Psoas muscle (tissue), 8 donors: ENCODE results near the gene KRTAP3-1. TPM values are rescaled to one million over a fixed set of nuclear protein-coding genes. Genes with fewer than 3 reads are reported as not detected.

Source experiments
- ATAC-seq, 4 donors: fragments of 200-7000 bp; cut with Tn5 transposase; one replicate each; pipeline ENCODE4 v1.9.1; 2020; ENCODE audit warnings: moderate library complexity in 3 of 4, mild to moderate bottlenecking in 2 of 4
- DNase-seq, 2 donors: peaks; one replicate each; pipeline ENCODE4 v3.0.0-alpha.2; 2020
- H3K27ac ChIP-seq: fragments of 200-600 bp; one replicate; pipeline ENCODE4 v1.8.0; 2022
- H3K27me3 ChIP-seq, 3 donors: fragments of 200-600 bp in 1 of 3; one replicate each; pipeline versions ENCODE4 v1.6.1 to v1.8.0; 2013 to 2022; ENCODE audit warnings: low read length in 2 of 3, mild to moderate bottlenecking in 2 of 3, moderate library complexity in 1 of 3; ENCODE audit not compliant: insufficient read depth in 3 of 3
- H3K36me3 ChIP-seq, 2 donors: fragments of 200-600 bp in 1 of 2; one replicate each; pipeline versions ENCODE4 v1.6.1 to v1.8.0; 2013 to 2022; ENCODE audit warnings: low read depth in 1 of 2, mild to moderate bottlenecking in 1 of 2, moderate library complexity in 1 of 2; ENCODE audit not compliant: insufficient read depth in 1 of 2
- H3K4me1 ChIP-seq: fragments of 200-600 bp; one replicate; pipeline ENCODE4 v1.8.0; 2022
- H3K4me3 ChIP-seq: fragments of 200-600 bp; one replicate; pipeline ENCODE4 v1.8.0; 2022; ENCODE audit warnings: mild to moderate bottlenecking
- H3K9me3 ChIP-seq: fragments of 200-600 bp; one replicate; pipeline ENCODE4 v1.8.0; 2022
- WGBS, 3 donors: extraction: QIAGEN DNeasy Blood & Tissue Kit; methylation state at CpG; one replicate each; pipeline versions ENCODE4 v1.1.6 to v1.1.7; 2013; 5-methylcytosine and 5-hydroxymethylcytosine counted together
- intact Hi-C, 2 donors: fragments of 100-400 bp; cut with DNase I; formaldehyde crosslinking; loops; one replicate each; pipeline versions ENCODE4 v1.11.0 to v1.14.2; 2022
- polyA plus RNA-seq, 3 donors: library from polyadenylated mRNA; stranded (reverse); fragments of 200-250 nt; gene quantifications; one replicate each; pipeline ENCODE4 v1.2.3, GENCODE V29; 2013
- total RNA-seq, 4 donors: library from RNA; stranded (reverse); fragmentation: NEBNext Ultra II Directional in 2 of 4; extraction: Animal tissue kit (Norgen Biotek cat#: 25700) in 2 of 4; gene quantifications; one replicate each; pipeline versions ENCODE4 v1.2.1 to v1.2.4, GENCODE V29; 2021 to 2023
- TF ChIP-seq, protein P1 (sequence below): fragments of 200-600 bp; IDR thresholded peaks from one replicate; pipeline ENCODE4 v1.8.0; 2022; ENCODE audit warnings: antibody characterized with exemption
- donor health status: healthy with polysubstance abuse.
- donor health status: DM: no; HTN: no; CAD: no; lungs with moderate emphysema.
- donor health status: Bipolar disorder and iron deficiency.
- donor health status: healthy.
- donor health status: DM: yes; HTN: yes; CAD: no.
- donor health status: DM: no; HTN: no; CAD: no.
- donor health status: DM: no; HTN: no; CAD: no.
- donor health status: DM: yes; HTN: yes; CAD: no.

Gene KRTAP3-1
- total and polyA plus RNA-seq, 7 donors, result not detected

DNA sequence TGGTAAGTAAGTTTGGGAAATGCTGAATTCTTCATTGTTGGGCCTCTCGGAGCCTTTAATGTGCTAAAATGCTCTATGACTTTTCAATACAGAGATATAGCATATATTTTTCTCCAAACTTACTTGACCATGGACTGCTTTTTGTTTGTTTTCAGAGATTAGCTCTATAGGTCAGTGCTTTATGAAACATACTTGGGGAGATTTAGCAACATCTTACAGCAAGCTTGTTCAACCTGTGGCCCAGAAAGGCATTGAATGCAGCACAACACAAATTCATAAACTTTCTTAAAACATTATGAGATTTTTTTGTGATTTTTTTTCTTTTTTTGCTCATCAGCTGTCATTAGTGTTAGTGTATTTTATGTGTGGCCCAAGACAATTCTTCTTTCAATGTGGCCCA lies 1.0 kb upstream of the KRTAP3-1 start:
- Histone ChIP-seq H3K36me3 (no peaks in the 10 kb centered on the region), H3K4me1 (no peaks in the 10 kb centered on the region), H3K4me3 (no peak overlapping the region), H3K9me3 (no peaks in the 10 kb centered on the region), H3K27ac (no peak overlapping the region), H3K27me3 (peaks cover 0 to 7% (median 5%) of the 10 kb centered on the region in 3 donors)
- intact Hi-C loops, result no loop called here
- ATAC-seq, result no peak
- TF ChIP-seq, protein P1, sequence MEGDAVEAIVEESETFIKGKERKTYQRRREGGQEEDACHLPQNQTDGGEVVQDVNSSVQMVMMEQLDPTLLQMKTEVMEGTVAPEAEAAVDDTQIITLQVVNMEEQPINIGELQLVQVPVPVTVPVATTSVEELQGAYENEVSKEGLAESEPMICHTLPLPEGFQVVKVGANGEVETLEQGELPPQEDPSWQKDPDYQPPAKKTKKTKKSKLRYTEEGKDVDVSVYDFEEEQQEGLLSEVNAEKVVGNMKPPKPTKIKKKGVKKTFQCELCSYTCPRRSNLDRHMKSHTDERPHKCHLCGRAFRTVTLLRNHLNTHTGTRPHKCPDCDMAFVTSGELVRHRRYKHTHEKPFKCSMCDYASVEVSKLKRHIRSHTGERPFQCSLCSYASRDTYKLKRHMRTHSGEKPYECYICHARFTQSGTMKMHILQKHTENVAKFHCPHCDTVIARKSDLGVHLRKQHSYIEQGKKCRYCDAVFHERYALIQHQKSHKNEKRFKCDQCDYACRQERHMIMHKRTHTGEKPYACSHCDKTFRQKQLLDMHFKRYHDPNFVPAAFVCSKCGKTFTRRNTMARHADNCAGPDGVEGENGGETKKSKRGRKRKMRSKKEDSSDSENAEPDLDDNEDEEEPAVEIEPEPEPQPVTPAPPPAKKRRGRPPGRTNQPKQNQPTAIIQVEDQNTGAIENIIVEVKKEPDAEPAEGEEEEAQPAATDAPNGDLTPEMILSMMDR, result no peak
- WGBS, 3 donors, result 92 to 97% (median 97%) methylated on average over 1 of the region's 1 CpG
- DNase-seq, result no peak

DNA sequence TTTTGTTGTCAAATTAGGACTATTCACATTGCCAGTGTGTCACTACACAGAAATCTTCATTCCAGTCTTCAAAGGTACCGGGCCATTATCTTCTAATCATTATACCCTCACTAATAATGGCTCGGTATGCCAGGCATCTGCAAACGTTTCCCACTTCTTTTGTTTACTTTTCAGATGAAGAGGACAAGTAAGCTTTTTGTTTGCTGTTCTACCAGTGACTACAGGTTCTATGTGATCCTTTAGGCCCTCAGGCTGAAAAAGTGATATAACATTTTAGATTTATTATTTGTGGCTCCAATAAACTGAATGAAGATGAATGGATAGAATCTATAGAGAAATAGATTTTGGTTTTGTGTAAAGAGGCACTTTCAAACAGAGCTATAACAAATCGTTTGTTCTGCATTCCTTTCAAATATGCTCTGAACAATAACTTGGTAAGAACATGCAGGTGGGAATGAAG lies 403 bp upstream of the KRTAP3-1 start:
- Histone ChIP-seq H3K36me3 (no peaks in the 10 kb centered on the region), H3K9me3 (no peaks in the 10 kb centered on the region), H3K4me3 (no peak overlapping the region), H3K27ac (no peak overlapping the region), H3K4me1 (no peaks in the 10 kb centered on the region), H3K27me3 (peaks cover 0 to 7% (median 5%) of the 10 kb centered on the region in 3 donors)
- TF ChIP-seq, protein P1, result no peak
- ATAC-seq (no peak), DNase-seq (no peak)
- intact Hi-C loops, result no loop called here
- 60 to 72% (median 63%) methylated on average over 4 of the region's 4 CpGs for WGBS, 3 donors

DNA sequence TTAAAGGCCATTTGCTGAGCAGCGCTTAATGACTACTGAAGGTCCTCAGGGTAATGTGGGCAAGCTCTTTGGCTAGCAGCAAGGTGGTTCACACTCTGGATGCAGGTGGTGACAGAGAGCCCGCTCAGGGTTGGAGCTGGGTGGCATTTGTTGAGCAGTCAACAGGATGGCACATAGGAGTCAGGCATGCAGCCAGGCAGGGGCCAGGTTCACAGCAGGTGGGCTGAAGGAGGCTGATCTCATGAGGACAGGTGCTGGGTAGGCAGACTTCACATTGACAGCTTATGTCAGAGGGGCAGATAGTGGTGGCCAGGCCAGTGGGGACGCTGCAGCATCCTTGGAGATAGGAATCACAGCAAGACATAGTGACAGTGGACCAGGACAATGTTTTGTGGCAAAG lies 4.5 kb downstream of the KRTAP3-1 start:
- no peaks in the 10 kb centered on the region for H3K9me3 ChIP-seq
- WGBS, 3 donors, result 90 to 92% (median 91%) methylated on average over 3 of the region's 3 CpGs
- ATAC-seq (no peak), DNase-seq (no peak)
- no peaks in the 10 kb centered on the region for H3K36me3 ChIP-seq
- intact Hi-C loops, result no loop called here
- H3K4me1 ChIP-seq, result no peaks in the 10 kb centered on the region
- TF ChIP-seq, protein P1, result no peak
- H3K4me3 ChIP-seq, result no peak overlapping the region
- no peak overlapping the region for H3K27ac ChIP-seq
- peaks cover 4 to 16% (median 5%) of the 10 kb centered on the region in 3 donors for H3K27me3 ChIP-seq

DNA sequence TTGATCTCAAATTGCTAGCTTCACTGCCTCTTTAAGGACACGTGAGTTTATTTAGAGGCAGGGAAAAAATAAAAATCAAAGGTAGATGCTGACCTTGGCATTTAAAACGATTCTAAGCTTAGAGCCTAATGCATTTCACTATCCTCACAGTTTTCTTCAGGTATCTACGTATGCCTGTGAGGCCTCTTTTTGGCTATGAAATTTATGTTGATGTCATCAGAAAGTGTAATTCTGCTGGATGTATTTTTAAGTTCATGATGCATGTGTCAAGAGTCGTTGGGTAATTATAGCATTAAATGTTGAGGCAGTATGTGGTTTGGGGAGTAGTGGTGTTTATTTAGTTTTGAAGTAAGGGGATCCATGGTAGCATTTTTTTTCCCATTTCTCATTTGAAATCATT lies 5.0 kb downstream of the KRTAP3-1 start:
- no peaks in the 10 kb centered on the region for H3K4me1 ChIP-seq
- H3K9me3 ChIP-seq, result no peaks in the 10 kb centered on the region
- ATAC-seq (no peak), DNase-seq (no peak)
- intact Hi-C loops, result no loop called here
- H3K27ac ChIP-seq, result no peak overlapping the region
- no peak overlapping the region for H3K4me3 ChIP-seq
- TF ChIP-seq, protein P1, result no peak
- peaks cover 5 to 16% (median 5%) of the 10 kb centered on the region in 3 donors for H3K27me3 ChIP-seq
- no peaks in the 10 kb centered on the region for H3K36me3 ChIP-seq
- 61 to 65% (median 62%) methylated on average over 4 of the region's 4 CpGs for WGBS, 3 donors

DNA sequence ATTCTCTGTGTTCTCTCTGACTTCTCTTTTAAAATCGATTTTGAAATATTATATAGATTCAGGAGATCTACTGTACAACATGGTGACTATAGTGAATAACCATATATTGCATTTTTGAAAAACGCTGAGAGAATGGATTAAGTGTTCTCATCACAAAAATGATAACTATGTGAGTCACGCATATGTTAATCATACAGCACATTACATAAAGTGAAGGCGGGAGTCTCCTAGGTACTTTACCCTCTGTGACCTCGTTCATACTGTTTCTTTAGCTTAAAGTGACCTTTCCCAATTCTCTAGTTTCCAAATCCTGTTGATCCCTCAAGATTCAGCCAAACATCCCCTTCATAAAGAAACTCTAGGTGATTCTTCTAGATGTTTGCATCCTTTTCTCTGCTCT lies 6.1 kb downstream of the KRTAP3-1 start:
- H3K4me1 ChIP-seq, result no peaks in the 10 kb centered on the region
- no peak overlapping the region for H3K27ac ChIP-seq
- intact Hi-C loops, result no loop called here
- WGBS, 3 donors, result 39 to 45% (median 40%) methylated on average over 5 of the region's 5 CpGs
- no peaks in the 10 kb centered on the region for H3K9me3 ChIP-seq
- H3K27me3 ChIP-seq, result peaks cover 5 to 16% (median 5%) of the 10 kb centered on the region in 3 donors
- DNase-seq (no peak), ATAC-seq (no peak)
- no peak overlapping the region for H3K4me3 ChIP-seq
- TF ChIP-seq, protein P1, result no peak
- H3K36me3 ChIP-seq, result no peaks in the 10 kb centered on the region
